ENCODE results near the gene BCAS3. TPM values are rescaled to one million over a fixed set of nuclear protein-coding genes. Genes with fewer than 3 reads are reported as not detected.

The BCAS3 gene
- total RNA-seq, 2 experiments from 2014 or later, result 5.1 to 6.9 TPM

GRCh38 chr17:61167075-61167474 lies 489.4 kb downstream of the BCAS3 start:
- CTCF ChIA-PET, result no interaction called here
- Mint-ChIP-seq H3K27me3 (no peaks in the 10 kb centered on the region), H3K36me3 (ENCODE audit: low read depth) (peaks cover 2% of the 10 kb centered on the region), H3K4me1 (ENCODE audit: low read depth) (no peaks in the 10 kb centered on the region), H3K27ac (no peak overlapping the region), H3K4me3 (no peak overlapping the region), H3K9me3 (peaks cover 4% of the 10 kb centered on the region)
- no peak for TF ChIP-seq CTCF (IDR thresholded peaks at IDR 0.05)
- POLR2A ChIA-PET, result no interaction called here
- DNase-seq (no peak), ATAC-seq (no peak)
- intact Hi-C loops (cut with micrococcal nuclease), result no loop called here

GRCh38 chr17:61168506-61168905 lies 490.9 kb downstream of the BCAS3 start:
- intact Hi-C loops (cut with micrococcal nuclease), result no loop called here
- DNase-seq (no peak), ATAC-seq (no peak)
- no peak for TF ChIP-seq CTCF (IDR thresholded peaks at IDR 0.05)
- no peak overlapping the region for H3K27ac Mint-ChIP-seq
- H3K4me1 Mint-ChIP-seq (ENCODE audit: low read depth), result no peaks in the 10 kb centered on the region
- CTCF ChIA-PET, result no interaction called here
- POLR2A ChIA-PET, result no interaction called here
- H3K27me3 Mint-ChIP-seq, result no peaks in the 10 kb centered on the region
- H3K9me3 Mint-ChIP-seq, result peaks cover 4% of the 10 kb centered on the region
- peaks cover 2% of the 10 kb centered on the region for H3K36me3 Mint-ChIP-seq (ENCODE audit: low read depth)
- no peak overlapping the region for H3K4me3 Mint-ChIP-seq

- no peak for DNase-seq
- TF ChIP-seq CTCF (IDR thresholded peaks at IDR 0.05), result no peak
- ChIA-PET POLR2A (no interaction called here), CTCF (no interaction called here)
- Mint-ChIP-seq H3K9me3 (peaks cover 1% of the 10 kb centered on the region), H3K27me3 (no peaks in the 10 kb centered on the region), H3K4me3 (no peak overlapping the region), H3K27ac (no peak overlapping the region), H3K4me1 (ENCODE audit: low read depth) (no peaks in the 10 kb centered on the region), H3K36me3 (ENCODE audit: low read depth) (peaks cover 2% of the 10 kb centered on the region)
- intact Hi-C loops (cut with micrococcal nuclease), result no loop called here
- no peak for ATAC-seq
Measured at GRCh38 chr17:61174310-61174709, 496.7 kb downstream of the BCAS3 start.

GRCh38 chr17:61175298-61176142 lies 497.9 kb downstream of the BCAS3 start:
- H3K4me3 Mint-ChIP-seq, result no peak overlapping the region
- DNase-seq (no peak), ATAC-seq (no peak)
- no peaks in the 10 kb centered on the region for H3K4me1 Mint-ChIP-seq (ENCODE audit: low read depth)
- POLR2A ChIA-PET, result interaction anchor here (0.7 kb wide), 1 partner anchor 15 kb away, joined by 3 read pairs; no protein-coding TSS in a partner anchor
- CTCF ChIA-PET, result interaction anchor here (1.5 kb wide), 1 partner anchor 107 kb away, joined by 3 read pairs; no protein-coding TSS in a partner anchor
- H3K27me3 Mint-ChIP-seq, result no peaks in the 10 kb centered on the region
- intact Hi-C loops (cut with micrococcal nuclease), result no loop called here
- H3K36me3 Mint-ChIP-seq (ENCODE audit: low read depth), result peaks cover 2% of the 10 kb centered on the region
- H3K9me3 Mint-ChIP-seq, result peaks cover 1% of the 10 kb centered on the region
- TF ChIP-seq CTCF (IDR thresholded peaks at IDR 0.05), result no peak
- H3K27ac Mint-ChIP-seq, result no peak overlapping the region

GRCh38 chr17:61177351-61177750 lies 499.7 kb downstream of the BCAS3 start:
- Mint-ChIP-seq H3K9me3 (peaks cover 1% of the 10 kb centered on the region), H3K36me3 (ENCODE audit: low read depth) (no peaks in the 10 kb centered on the region), H3K27ac (no peak overlapping the region), H3K4me1 (ENCODE audit: low read depth) (no peaks in the 10 kb centered on the region), H3K4me3 (no peak overlapping the region), H3K27me3 (no peaks in the 10 kb centered on the region)
- CTCF ChIA-PET, result no interaction called here
- POLR2A ChIA-PET, result no interaction called here
- ATAC-seq, result no peak
- intact Hi-C loops (cut with micrococcal nuclease), result no loop called here
- no peak for TF ChIP-seq CTCF (IDR thresholded peaks at IDR 0.05)
- DNase-seq, result no peak

Measured in activated CD8-positive, alpha-beta T cell treated with anti-CD3 and anti-CD28 coated beads for 36 hours (primary cell).